Activated CD8-positive, alpha-beta memory T cell treated with anti-CD3 and anti-CD28 coated beads, Interleukin-2, amount 50 U/mL, for 1 hour (primary cell): ENCODE results near the gene USP28.

ENCODE experiments used
- DNase-seq: peaks from one replicate; pipeline ENCODE4 v3.0.0-alpha.2; 2020; ENCODE audit errors: extremely low read depth

The USP28 gene

GRCh38 chr11:113876798-113877669 is 1.7 kb upstream of the USP28 start:
- DNase-seq: no peak

- no peak for DNase-seq
Observed at GRCh38 chr11:113876074-113876797, 864 bp upstream of the USP28 start.

GRCh38 chr11:113874581-113875233 is 665 bp downstream of the USP28 start:
- no peak for DNase-seq

GRCh38 chr11:113874096-113874495 is 1.3 kb downstream of the USP28 start:
- DNase-seq: no peak

GRCh38 chr11:113873236-113873626 is 2.1 kb downstream of the USP28 start:
- DNase-seq: no peak

- no peak for DNase-seq
Observed at GRCh38 chr11:113871336-113871735, 4.0 kb downstream of the USP28 start.

GRCh38 chr11:113867843-113868503 is 7.4 kb downstream of the USP28 start:
- no peak for DNase-seq

- DNase-seq: no peak
Observed at GRCh38 chr11:113865873-113866272, 9.5 kb downstream of the USP28 start.

GRCh38 chr11:113864410-113864809 is 11.0 kb downstream of the USP28 start:
- no peak for DNase-seq

- DNase-seq: no peak
Observed at GRCh38 chr11:113862435-113862834, 12.9 kb downstream of the USP28 start.

- no peak for DNase-seq
Observed at GRCh38 chr11:113859665-113860064, 15.7 kb downstream of the USP28 start.

- no peak for DNase-seq
Observed at GRCh38 chr11:113856966-113857759, 18.2 kb downstream of the USP28 start.

GRCh38 chr11:113855803-113856202 is 19.6 kb downstream of the USP28 start:
- DNase-seq: no peak

GRCh38 chr11:113850188-113850587 is 25.2 kb downstream of the USP28 start:
- no peak for DNase-seq

GRCh38 chr11:113849713-113850112 is 25.7 kb downstream of the USP28 start:
- DNase-seq: no peak

GRCh38 chr11:113847580-113847979 is 27.8 kb downstream of the USP28 start:
- no peak for DNase-seq

- DNase-seq: no peak
Observed at GRCh38 chr11:113847111-113847510, 28.3 kb downstream of the USP28 start.

- no peak for DNase-seq
Observed at GRCh38 chr11:113841691-113842090, 33.7 kb downstream of the USP28 start.

GRCh38 chr11:113840932-113841664 is 34.3 kb downstream of the USP28 start:
- DNase-seq: no peak

- no peak for DNase-seq
Observed at GRCh38 chr11:113839842-113840241, 35.5 kb downstream of the USP28 start.

- DNase-seq: no peak
Observed at GRCh38 chr11:113838005-113838404, 37.4 kb downstream of the USP28 start.
